Erythroblast (primary cell): ENCODE data around the gene TBC1D8.

ENCODE experiments used
- GATA1 ChIP-seq: IDR thresholded peaks from 2 replicates; pipeline ENCODE4 v1.6.1; 2011; ENCODE audit warnings: low read depth, mild to moderate bottlenecking, control low read depth, low read length, moderate library complexity
- POLR2A ChIP-seq: IDR thresholded peaks from 2 replicates; pipeline ENCODE4 v1.6.1; 2011; ENCODE audit warnings: mild to moderate bottlenecking, low read length

DNA sequence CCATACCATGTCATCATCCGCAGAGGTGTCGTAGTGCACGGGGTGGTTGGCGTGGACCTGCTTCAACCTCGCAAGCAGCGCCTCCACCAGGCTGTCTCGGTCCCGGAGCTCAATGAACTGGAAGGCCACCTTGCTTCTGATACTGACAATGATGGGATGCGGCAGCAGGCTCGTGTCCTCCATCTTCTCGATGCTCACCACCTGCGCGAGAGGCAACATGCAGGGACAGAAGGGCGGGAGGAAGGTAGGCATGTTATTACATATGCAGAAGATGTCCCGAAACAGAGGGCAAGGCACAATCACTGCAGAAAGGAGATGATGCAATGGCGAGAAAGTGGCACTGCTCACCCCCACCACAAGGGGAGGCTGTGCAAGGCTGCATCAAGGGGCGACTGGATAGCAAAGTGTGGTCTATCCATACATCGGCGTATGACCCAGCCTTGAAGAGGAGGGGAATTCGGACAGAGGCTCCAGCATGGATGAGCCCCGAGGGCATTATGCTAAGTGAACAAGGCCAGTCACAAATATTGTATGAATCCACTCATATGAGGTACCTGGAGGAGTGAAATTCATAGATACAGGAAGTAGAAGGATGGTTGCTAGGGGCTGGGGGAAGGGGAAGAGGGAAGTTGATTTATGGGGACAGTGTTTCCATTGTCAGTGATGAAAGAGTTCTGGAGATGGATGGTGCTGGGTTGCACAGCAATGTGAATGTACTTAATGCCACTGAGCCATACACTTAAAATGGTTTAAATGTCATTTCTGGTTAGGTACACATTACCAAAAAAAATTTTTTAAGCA is 112.5 kb downstream of the TBC1D8 start:
- TF ChIP-seq POLR2A (no peak), GATA1 (no peak)
